H1 (cell line): ENCODE results near the gene PLGRKT. TPM values are rescaled to one million over a fixed set of nuclear protein-coding genes. Genes with fewer than 3 reads are reported as not detected.

Experiments used
- BCL11A ChIP-seq, 2 experiments: IDR thresholded peaks; one replicate each; pipeline ENCODE4 v1.6.1; 2011; ENCODE audit warnings: low read depth in 2 of 2, low read length in 2 of 2, mild to moderate bottlenecking in 2 of 2
- FOSL1 ChIP-seq: IDR thresholded peaks from 2 replicates; pipeline ENCODE4 v1.6.1; 2011; ENCODE audit warnings: mild to moderate bottlenecking, low read depth, low read length, moderate library complexity; ENCODE audit not compliant: insufficient read depth
- JUN ChIP-seq: IDR thresholded peaks from 2 replicates; pipeline ENCODE4 v1.6.1; 2011; ENCODE audit warnings: low read depth, mild to moderate bottlenecking, improper control_type of control experiment, low read length
- JUND ChIP-seq: IDR thresholded peaks from 2 replicates; pipeline ENCODE4 v1.6.1; 2011; ENCODE audit warnings: mild to moderate bottlenecking, improper control_type of control experiment, low read length
- KDM4A ChIP-seq: IDR thresholded peaks from one replicate; pipeline ENCODE4 v1.7.1; 2012; ENCODE audit warnings: low read depth, mild to moderate bottlenecking, moderate library complexity, low read length, inconsistent platforms; ENCODE audit not compliant: severe bottlenecking
- SP4 ChIP-seq: IDR thresholded peaks from 2 replicates; pipeline ENCODE4 v1.6.1; 2012; ENCODE audit warnings: low read length, inconsistent platforms
- polyA plus RNA-seq, 7 experiments: library from polyadenylated mRNA; depleted of rRNA in 3 of 7; stranded (reverse) in 5 of 7; unstranded in 2 of 7; fragments of >200 nt in 5 of 7; fragments of 200-250 nt in 2 of 7; gene quantifications; 1 replicate in 5 of 7; 2 replicates in 1 of 7; 4 replicates in 1 of 7; pipeline versions ENCODE4 v1.2.1 to v1.2.3, GENCODE V29; 2011 to 2013; ENCODE audit warnings: missing spikeins in 2 of 7, mixed read lengths in 2 of 7
- total RNA-seq: library from RNA; stranded (reverse); fragmentation: NEBNext Ultra II Directional; extraction: Animal tissue kit (Norgen Biotek cat#: 25700); gene quantifications from 2 replicates; pipeline ENCODE4 v1.2.1, GENCODE V29; 2021
- TF ChIP-seq, protein P1 (sequence below): IDR thresholded peaks from 2 replicates; pipeline ENCODE4 v1.6.1; 2011; ENCODE audit warnings: low read depth, mild to moderate bottlenecking, low read length; ENCODE audit not compliant: insufficient read depth

Gene PLGRKT
- total and polyA plus RNA-seq, 2 of the 8 experiments (the other 6 are each of a cell fraction or from before 2014, with no cell fraction given), result 5.4 to 15.7 TPM

- no peak for TF ChIP-seq FOSL1
- TF ChIP-seq KDM4A, result no peak
- TF ChIP-seq JUN, result no peak
- TF ChIP-seq BCL11A (IDR thresholded peaks at IDR 0.05; ENCODE audit: low read depth in 2 of 2, low read length in 2 of 2), result no peak
- TF ChIP-seq JUND, result no peak
- TF ChIP-seq SP4, result no peak
- TF ChIP-seq, protein P1, sequence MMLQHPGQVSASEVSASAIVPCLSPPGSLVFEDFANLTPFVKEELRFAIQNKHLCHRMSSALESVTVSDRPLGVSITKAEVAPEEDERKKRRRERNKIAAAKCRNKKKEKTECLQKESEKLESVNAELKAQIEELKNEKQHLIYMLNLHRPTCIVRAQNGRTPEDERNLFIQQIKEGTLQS, result no peak
Measured at GRCh38 chr9:5481322-5482040, 43.8 kb upstream of the PLGRKT start (continued).
